ENCODE results near the gene BCAP31.

The BCAP31 gene

DNA sequence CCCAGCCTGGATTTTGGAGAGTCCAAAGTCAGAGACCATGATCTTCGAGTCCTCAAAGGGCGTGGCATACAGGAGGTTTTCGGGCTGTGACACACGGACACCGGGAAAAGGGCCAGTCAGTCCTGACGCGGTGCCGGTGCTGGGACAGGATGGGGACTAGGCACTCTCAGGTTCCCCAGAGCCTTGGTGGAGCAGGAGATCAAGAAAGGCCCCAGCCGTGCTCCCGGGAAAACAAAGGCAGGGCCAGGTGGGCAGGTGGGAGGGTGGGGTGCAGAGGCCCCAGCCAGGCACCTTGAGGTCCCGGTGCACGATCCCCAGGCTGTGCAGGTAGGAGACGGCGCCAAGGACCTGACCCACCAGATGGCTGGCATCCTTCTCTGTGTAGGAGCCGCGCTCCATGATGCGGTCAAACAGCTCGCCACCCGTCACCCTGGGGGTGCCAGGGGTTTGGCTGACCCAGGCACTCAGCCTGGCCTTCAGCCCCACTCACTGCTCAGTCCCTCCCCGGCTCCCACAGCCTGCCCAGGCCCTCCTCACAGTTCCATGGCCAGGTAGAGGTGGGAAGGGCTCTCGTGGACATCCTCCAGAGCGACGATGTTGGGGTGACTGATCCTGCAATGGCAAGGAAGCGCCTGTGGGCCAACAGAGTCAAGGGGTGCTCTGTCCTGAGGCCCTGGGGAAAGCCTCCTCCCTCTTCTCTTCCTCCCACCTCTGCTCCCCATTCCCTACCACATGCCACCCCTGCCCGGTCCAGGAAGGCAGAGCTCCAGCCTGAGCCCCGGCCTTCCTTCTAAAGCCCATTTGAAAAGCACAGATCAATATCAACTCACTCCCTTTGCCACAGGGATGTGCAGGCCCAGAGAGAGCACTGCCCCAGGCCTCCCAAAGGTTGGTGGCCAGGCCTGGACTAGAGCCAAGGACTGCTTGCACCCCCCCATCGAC, 52.3 kb downstream of the BCAP31 start:
- DNase-seq = no peak

DNA sequence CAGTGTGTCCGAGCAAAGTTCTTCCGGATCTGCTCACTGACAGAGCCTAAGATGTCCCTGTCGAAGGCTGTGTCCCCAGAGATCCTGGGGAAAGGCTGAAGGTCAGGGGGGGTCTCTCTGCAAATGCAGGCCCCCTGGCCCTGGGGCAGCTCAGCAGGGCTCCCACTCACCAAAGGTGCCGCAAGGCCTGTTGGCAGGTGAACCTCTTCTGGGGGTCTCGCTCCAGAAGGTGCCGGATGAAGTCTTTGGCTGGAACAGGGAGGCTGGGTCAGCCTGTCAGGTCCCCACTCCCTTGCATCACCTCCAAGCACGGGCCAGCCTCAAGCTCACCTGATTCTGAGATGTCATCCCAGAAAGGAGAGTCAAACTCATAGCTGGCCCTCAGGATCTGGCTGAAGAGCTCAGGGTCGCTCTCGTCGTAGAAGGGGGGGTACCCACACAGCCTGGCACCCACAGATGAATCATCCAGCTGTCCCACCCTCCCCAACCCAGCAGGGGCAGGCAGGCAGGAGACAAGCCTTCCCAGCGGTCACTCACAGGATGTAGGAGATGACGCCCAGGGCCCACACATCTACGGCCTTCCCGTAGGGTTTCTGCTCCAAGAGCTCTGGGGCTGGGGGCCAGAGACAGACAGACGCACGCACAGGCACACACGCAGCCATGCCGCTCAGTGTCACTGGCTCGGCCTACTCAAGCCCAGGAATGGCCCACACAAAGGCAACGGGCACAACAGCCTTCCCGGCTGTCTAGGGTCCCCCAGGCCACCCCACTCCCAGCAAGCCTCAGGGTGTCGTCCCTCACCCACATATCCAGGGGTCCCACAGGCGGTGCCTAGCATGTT, 53.2 kb downstream of the BCAP31 start:
- DNase-seq = no peak

DNA sequence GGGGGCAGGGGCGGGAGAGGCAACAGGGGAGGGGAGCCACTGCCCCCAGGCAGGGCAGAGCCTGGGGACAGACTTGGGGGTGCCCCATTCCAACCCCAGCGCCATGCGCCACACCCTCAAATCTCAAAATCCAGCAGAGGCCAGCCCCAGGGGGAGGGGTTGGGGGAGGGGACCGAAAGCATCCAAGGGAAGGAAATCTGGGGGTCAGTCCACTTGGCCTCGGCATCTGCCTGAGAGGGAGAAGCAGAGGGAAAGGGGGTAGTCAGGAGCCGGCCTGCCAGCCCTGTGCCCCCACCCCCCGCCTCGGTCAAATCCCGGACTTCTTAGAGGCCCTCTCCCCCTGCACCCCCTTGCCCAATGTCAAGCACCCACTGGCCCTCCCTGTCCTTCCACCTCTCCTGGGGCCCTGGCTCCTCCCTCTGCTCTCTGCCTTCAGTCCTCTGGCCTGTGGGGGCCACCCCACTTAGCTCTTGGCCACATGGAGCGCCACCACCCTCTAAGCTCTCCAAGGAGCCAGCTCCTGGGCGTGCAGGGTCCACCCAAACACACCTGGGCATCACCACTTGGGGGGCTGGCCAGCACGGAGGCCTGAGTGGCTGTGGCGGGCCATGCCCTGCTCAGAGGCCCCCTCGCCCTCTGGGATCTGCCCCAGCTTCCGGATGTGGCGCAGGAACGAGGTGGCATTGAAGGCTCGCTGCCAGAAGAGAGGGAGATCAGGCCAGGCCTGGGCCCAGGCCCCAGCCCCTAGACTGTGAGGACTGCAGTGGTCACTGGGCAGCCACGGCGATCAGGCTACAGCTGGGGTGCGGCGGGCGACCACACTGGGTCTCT, 54.1 kb downstream of the BCAP31 start:
- no peak for DNase-seq

DNA sequence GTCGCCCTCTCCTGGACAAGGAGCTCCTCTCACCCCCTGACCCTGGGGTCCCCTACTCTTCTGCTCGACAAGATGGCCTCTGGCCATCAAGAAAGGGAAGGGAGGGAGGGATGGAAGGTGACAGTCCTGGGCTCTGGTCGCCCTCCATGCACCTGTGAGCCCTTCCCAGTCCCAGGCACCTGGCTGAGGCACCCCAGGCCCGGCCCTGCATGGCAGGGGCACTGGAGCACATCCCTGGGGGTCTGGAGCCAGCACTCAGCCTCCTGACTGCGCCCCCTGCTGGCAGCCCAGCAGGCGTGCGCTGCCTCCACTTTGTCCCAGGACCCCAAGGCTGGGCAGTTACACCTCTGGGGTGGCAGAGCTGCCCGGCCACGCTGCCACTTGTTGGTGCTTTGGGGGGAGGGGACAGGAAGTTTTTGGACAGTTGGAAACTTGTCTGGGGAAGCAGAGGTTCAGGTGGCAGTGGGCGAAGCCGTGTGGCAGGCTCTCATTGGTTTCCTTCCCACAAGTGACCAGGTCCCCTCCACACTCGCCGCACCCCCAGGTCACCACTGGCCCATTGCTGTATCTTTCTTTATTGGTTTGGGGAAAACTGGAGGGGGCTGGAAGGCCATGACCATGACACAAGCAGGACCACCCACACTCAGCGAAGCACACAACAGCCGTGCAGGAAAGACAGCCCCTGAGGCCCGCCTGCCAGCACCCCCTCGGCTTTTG, 54.9 kb downstream of the BCAP31 start:
- peak; percentile 42 for DNase-seq

DNA sequence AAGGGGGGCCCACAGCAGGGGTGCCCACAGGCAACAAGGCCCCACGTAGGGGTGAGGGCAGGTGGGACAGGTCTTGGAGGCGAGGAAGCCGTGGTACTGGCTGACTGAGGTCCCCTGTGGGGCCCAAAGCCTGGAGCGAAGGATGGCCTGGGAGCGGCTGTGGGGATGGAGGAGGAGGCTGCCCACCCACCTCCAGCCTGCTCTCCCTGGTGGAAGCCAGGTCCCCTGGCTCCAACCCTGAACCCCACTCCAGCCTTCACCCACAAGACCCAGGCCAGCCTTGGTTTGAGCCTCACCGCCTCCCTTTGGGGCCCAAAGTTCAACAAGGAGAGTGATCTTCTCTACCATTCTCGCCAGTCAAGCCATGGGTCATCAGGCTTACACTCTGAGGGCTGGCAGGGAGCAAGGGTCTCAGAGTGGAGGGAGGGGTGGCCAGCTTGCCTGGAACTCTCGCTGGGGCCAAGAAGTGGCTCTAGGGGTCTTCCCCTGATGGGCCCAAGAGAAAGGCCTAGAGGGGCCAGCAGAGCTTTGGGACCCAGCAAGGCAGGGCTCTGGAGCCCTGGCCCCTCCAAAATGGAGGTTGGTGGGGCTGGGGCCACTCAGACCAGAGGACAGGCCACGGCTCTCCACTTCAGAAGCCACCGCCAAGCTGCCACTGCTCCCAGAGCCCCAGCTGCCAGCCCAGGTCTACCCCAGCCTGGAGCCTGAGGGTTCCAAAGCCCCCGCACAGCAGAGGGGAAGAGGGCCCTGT, 55.6 kb downstream of the BCAP31 start:
- no peak for DNase-seq

DNA sequence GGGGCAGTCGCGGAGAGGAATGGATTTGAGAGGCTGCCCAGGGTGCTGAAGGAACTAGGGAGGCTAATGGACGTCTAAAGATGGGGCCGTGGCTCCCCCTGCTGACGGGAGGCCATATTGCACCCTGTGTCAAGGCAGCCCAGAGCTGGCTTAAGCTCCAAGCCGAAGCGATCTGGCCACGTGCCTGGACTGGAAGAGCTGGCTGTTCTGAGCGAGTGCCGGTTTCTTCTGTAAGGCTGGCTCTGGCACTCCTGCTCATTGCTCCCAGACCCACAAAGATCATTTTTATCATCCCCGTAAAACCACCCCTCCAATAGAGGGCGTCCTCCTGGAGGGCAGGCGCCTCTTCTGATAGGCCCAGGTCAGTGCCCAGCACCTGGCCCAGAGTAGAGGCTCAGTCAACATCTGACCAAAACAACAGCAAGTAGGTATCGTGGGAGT, 56.2 kb downstream of the BCAP31 start:
- DNase-seq = peak; percentile 75

DNA sequence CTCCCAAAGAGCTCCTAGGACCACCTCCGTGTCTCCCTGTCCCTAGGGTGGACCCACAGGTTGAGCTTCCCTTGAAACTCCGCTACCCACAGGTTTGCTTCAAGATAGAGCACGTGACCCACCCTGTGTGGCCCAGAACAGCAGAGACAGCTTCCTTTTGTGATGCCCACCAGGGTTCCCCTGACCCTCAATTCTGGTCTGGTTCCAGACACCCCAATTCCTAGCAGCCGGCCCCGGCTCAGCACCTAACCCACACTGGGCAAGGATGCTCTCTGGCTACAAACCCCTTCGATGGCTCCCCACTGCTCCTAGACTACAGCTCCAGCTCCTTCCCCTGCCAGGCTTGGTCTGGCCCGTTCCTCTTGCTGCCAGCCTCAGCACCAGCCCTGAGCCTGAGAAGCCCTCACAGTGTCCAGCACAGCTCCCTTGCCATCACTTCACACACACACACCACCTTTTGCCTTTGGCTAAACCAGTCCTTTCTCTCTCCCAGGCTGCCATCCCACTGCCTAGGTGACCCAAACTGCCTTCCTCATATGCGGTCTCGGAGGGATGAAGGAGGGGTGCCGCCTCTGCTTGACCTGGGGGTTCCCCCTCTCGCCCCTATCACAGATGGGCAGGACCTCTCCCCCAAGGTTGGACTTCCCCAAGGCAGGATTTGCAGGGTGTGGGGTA, 56.8 kb downstream of the BCAP31 start:
- no peak for DNase-seq

DNA sequence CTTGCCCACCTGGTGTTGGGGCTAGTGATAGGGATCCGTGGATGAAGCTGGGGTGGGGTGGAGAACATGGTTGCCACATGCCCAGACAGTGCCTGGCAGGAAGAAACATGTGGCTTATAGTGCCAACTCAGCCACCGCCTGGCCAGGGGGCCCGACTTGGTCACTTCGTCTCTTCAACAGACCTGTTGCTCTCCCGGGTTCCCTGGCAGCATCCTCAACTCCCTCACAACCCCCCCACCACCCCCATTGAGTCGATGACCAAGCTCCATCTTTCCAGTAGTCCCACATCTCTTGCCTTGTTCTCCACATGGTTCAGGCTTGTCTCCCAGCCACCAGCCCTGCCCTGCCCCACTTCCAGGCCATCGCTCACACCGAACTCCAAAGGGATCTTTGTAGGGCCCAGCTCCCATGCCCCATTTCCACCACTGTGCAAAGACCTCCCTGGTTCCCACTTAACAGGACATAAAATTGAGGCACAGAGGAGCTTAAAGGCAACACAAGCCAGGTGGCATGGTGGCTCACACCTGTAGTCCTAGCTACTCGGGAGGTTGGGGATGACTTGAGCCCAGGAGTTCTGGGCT, 58.4 kb downstream of the BCAP31 start:
- DNase-seq = no peak

DNA sequence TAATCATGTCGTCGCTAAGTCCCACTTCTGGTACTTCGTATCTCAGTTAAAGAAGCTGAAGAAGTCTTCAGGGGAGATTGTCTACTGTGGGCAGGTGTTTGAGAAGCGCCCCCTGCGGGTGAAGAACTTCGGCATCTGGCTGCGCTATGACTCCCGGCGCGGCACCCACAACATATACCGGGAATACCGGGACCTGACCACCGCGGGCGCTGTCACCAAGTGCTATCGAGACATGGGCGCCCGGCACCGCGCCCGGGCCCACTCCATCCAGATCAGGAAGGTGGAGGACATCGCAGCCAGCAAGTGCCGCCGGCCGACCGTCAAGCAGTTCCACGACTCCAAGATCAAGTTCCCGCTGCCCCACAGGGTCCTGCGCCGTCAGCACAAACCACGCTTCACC, 61.9 kb downstream of the BCAP31 start:
- DNase-seq = peak; percentile 58

DNA sequence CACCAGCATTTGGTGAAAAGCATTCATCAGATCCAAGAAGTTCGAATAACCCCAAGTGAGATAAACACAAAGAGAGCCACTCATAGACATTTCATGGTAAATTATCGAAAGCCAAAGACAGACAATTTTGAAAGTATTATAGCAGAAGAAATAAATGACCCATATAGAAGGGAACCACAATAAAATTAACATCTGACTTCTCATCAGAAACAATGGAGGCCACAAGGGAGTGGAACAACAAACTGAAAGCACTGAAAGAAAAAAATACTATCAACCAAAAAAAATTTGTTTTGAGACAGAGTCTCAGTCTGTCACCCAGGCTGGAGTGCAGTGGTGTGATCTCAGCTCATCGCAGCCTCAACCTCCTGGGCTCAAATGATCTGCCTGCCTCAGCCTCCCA, 64.9 kb downstream of the BCAP31 start:
- no peak for DNase-seq

DNA sequence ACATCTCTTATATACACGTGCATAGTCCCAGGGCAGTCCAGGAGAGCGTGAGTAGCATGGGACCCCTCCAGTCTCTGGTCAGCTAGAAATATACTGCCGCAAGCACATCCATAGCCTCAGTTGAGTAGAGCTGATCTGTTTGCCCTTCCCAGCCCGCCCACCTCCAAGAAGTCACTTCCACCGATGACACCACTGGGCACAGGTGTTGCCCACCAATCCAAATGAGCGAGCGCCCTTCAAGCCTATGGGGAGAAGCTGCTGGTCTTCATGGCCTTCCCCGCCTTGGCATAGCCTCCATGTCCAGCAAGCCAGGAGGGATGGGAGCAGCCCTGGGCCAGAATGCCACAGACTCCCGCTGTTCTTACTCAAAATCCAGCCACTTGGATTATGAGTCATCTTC, 67.0 kb downstream of the BCAP31 start:
- no peak for DNase-seq

DNA sequence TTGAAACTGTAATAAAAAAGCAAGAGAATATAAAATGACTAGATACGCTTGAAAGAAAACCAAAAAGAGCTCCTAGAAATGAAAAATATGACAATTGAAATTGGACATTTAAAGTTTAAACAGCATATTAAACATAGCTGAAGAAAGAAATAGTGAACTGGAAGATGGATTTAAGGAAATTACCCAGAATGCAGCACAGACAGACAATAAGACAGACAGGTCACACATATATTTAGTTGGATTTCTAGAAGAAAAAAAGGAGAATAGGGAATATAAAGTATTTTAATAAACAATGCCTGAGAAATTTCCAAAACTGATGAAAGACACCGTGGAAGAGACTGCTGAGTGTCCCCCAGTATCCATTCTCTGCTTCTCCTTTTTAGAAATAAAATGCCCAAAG, 70.6 kb downstream of the BCAP31 start:
- no peak for DNase-seq

DNA sequence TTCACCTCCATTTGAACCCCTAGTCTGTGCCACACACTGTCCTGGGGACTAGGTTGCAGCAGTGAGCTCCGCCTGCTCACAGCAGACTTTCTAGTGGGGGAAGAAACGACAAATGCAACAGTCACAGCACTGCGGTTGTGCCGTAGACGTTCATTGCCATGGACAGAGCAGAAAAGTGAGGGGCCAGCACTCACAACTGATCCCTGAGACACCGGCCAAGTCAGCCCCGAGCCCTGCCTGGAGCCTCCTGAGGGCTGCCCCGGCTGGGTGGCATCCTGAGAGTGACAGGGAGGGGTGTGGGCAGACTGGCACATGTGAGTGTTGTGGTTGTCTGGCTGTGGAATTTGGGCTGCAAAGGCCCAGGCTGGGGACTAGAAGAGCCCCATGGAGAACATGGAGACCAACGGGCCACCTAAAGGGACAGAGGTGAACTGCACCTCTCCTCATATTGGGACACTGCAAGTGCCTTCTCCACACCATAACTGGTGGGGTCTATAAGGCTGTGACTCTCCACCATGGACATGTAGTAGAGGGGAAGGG, 72.6 kb downstream of the BCAP31 start:
- no peak for DNase-seq

DNA sequence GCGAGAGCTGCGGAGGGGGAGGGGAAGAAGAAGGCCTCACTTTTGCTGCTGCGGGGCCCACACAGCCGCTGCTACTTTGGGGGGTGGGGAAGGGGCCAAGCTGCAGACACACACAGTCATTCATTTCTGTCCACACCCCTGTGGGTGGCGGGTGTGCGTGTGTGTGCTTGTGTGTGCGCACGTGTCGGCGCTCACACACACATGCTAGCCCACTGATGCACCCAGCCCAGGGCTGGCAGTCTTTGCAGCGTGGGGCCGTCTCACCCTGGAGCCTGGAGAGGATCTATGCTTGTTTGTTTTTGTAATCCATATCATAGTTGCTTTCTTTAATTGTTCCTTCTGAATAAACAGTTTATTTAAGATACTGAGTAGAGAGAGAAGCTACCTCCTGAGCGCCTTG, 73.2 kb downstream of the BCAP31 start:
- no peak for DNase-seq
